GM23338 (cell line): ENCODE results near the gene PLEKHA7. TPM values are rescaled to one million over a fixed set of nuclear protein-coding genes. Genes with fewer than 3 reads are reported as not detected.

Experiments used
- ATAC-seq: fragments of 200-7000 bp; cut with Tn5 transposase; 3 replicates; pipeline ENCODE4 v1.9.1; 2020
- DNase-seq: peaks from one replicate; pipeline ENCODE4 v3.0.0-alpha.2; 2015; ENCODE audit warnings: low spot score
- H2AFZ ChIP-seq: fragments of 200-600 bp; sonication (generic); 2 replicates; pipeline ENCODE4 v1.8.0; 2016; ENCODE audit warnings: antibody characterized with exemption, mild to moderate bottlenecking, moderate library complexity
- H3F3A ChIP-seq: fragments of 200-600 bp; sonication (generic); replicated peaks from 2 replicates; pipeline ENCODE4 v1.8.0; 2017; ENCODE audit warnings: antibody characterized with exemption, mixed run types, low read depth
- H3K27ac ChIP-seq: fragments of 200-600 bp; sonication (generic); 2 replicates; pipeline ENCODE4 v1.6.1; 2016; ENCODE audit warnings: low read depth
- H3K27me3 ChIP-seq: fragments of 200-600 bp; sonication (generic); 2 replicates; pipeline ENCODE4 v1.8.0; 2016; ENCODE audit warnings: mild to moderate bottlenecking, mixed run types, moderate library complexity; ENCODE audit not compliant: insufficient read depth
- H3K36me3 ChIP-seq: fragments of 200-600 bp; sonication (generic); 2 replicates; pipeline ENCODE4 v1.8.0; 2016; ENCODE audit warnings: mild to moderate bottlenecking; ENCODE audit not compliant: insufficient read depth
- H3K4me1 ChIP-seq: fragments of 200-600 bp; sonication (generic); 2 replicates; pipeline ENCODE4 v1.8.0; 2016; ENCODE audit warnings: mild to moderate bottlenecking, moderate library complexity; ENCODE audit not compliant: insufficient read depth
- H3K4me2 ChIP-seq: fragments of 200-600 bp; sonication (generic); 2 replicates; pipeline ENCODE4 v1.7.1; 2017; ENCODE audit warnings: mixed run types
- H3K4me3 ChIP-seq: fragments of 200-600 bp; sonication (generic); 2 replicates; pipeline ENCODE4 v1.6.1; 2016; ENCODE audit warnings: mixed run types
- H3K79me2 ChIP-seq: fragments of 200-600 bp; sonication (generic); replicated peaks from 2 replicates; pipeline ENCODE4 v1.8.0; 2017; ENCODE audit warnings: mild to moderate bottlenecking; ENCODE audit not compliant: insufficient read depth
- H3K9me2 ChIP-seq: fragments of 200-600 bp; sonication (generic); 2 replicates; pipeline ENCODE4 v1.8.0; 2017; ENCODE audit not compliant: insufficient read depth
- H4K20me1 ChIP-seq: fragments of 200-600 bp; sonication (generic); replicated peaks from 2 replicates; pipeline ENCODE4 v1.8.0; 2017; ENCODE audit warnings: mild to moderate bottlenecking; ENCODE audit not compliant: insufficient read depth
- H3K27ac Mint-ChIP-seq: 2 replicates; pipeline ENCODE4 v1.8.0; 2020; ENCODE audit warnings: inconsistent platforms, mild to moderate bottlenecking, moderate library complexity, mixed read lengths
- H3K27me3 Mint-ChIP-seq: 3 replicates; pipeline ENCODE4 v1.8.0; 2022; ENCODE audit warnings: low read depth, mild to moderate bottlenecking, moderate library complexity, mixed read lengths, inconsistent platforms; ENCODE audit not compliant: insufficient read depth, poor library complexity
- H3K36me3 Mint-ChIP-seq: 3 replicates; pipeline ENCODE4 v1.8.0; 2021; ENCODE audit warnings: low read depth, mild to moderate bottlenecking, inconsistent platforms, moderate library complexity, mixed read lengths
- H3K4me1 Mint-ChIP-seq: 3 replicates; pipeline ENCODE4 v1.8.0; 2020; ENCODE audit warnings: mild to moderate bottlenecking, inconsistent platforms, mixed read lengths
- H3K4me3 Mint-ChIP-seq: 3 replicates; pipeline ENCODE4 v1.8.0; 2021; ENCODE audit warnings: moderate library complexity, mild to moderate bottlenecking, inconsistent platforms, mixed read lengths
- H3K9me3 Mint-ChIP-seq: 3 replicates; pipeline ENCODE4 v1.8.0; 2020; ENCODE audit warnings: moderate library complexity, mild to moderate bottlenecking, inconsistent platforms, mixed read lengths
- CREB1 ChIP-seq: fragments of 250-450 bp; sonication (Bioruptor Pico); IDR thresholded peaks from 2 replicates; pipeline ENCODE4 v1.5.0; 2020; ENCODE audit warnings: low read depth, mild to moderate bottlenecking, moderate library complexity
- CTCF ChIP-seq, 2 experiments: fragments of 200-600 bp in 1 of 2; sonication (generic) in 1 of 2; conservative IDR thresholded peaks; 2 replicates each; pipeline versions ENCODE4 v1.5.1 to v1.6.1; 2016 to 2017; ENCODE audit warnings: antibody characterized with exemption in 2 of 2, low read depth in 2 of 2, mild to moderate bottlenecking in 2 of 2, moderate library complexity in 1 of 2
- EZH2 ChIP-seq: fragments of 200-600 bp; sonication (generic); IDR thresholded peaks from one replicate; pipeline ENCODE4 v1.8.0; 2017; ENCODE audit warnings: antibody characterized with exemption, mild to moderate bottlenecking, low read depth; ENCODE audit not compliant: unreplicated experiment
- EZH2phosphoT487 ChIP-seq: fragments of 200-600 bp; sonication (generic); IDR thresholded peaks from one replicate; pipeline ENCODE4 v1.8.1; 2018; ENCODE audit warnings: antibody characterized with exemption; ENCODE audit not compliant: unreplicated experiment
- JUNB ChIP-seq: IDR thresholded peaks from one replicate; pipeline ENCODE4 v1.6.1; 2016; ENCODE audit warnings: antibody characterized with exemption; ENCODE audit not compliant: unreplicated experiment
- NANOG ChIP-seq: IDR thresholded peaks from 2 replicates; pipeline ENCODE4 v1.6.1; 2016; ENCODE audit warnings: antibody characterized with exemption, borderline replicate concordance
- POLR2AphosphoS5 ChIP-seq: IDR thresholded peaks from 2 replicates; pipeline ENCODE4 v1.6.1; 2016; ENCODE audit warnings: antibody characterized with exemption, low read depth
- STAT1 ChIP-seq: IDR thresholded peaks from one replicate; pipeline ENCODE4 v1.6.1; 2016; ENCODE audit warnings: antibody characterized with exemption; ENCODE audit not compliant: unreplicated experiment
- ZNF114 ChIP-seq: fragments of 250-450 bp; sonication (Bioruptor Pico); IDR thresholded peaks from 2 replicates; pipeline ENCODE4 v1.5.0; 2020; ENCODE audit warnings: mild to moderate bottlenecking, moderate library complexity
- ZNF331 ChIP-seq: fragments of 250-450 bp; sonication (Bioruptor Pico); IDR thresholded peaks from 2 replicates; pipeline ENCODE4 v1.5.0; 2020; ENCODE audit warnings: low read depth, mild to moderate bottlenecking, moderate library complexity
- polyA plus RNA-seq: library from polyadenylated mRNA; unstranded; fragments of >200 nt; fragmentation: Nextera tagmentation; extraction: Ambion mirVana; gene quantifications from 2 replicates; pipeline ENCODE4 v1.2.1, GENCODE V29; 2016
- total RNA-seq: library from RNA; depleted of rRNA; stranded (reverse); fragments of >200 nt; shearing (Covaris generic); gene quantifications from 2 replicates; pipeline ENCODE4 v1.2.3, GENCODE V29; 2014
- TF ChIP-seq, protein P1 (sequence below): IDR thresholded peaks from 2 replicates; pipeline ENCODE4 v1.6.1; 2016; ENCODE audit warnings: antibody characterized with exemption
- TF ChIP-seq, protein P2 (sequence below): fragments of 250-450 bp; sonication (Bioruptor Pico); IDR thresholded peaks from 2 replicates; pipeline ENCODE4 v1.5.0; 2020; ENCODE audit warnings: mild to moderate bottlenecking, moderate library complexity
- TF ChIP-seq, protein P3 (sequence below): IDR thresholded peaks from one replicate; pipeline ENCODE4 v1.6.1; 2018; ENCODE audit warnings: antibody characterized with exemption; ENCODE audit not compliant: unreplicated experiment

Gene PLEKHA7
- total and polyA plus RNA-seq, 2 experiments from 2014 or later = 9.7 to 15.8 TPM

DNA sequence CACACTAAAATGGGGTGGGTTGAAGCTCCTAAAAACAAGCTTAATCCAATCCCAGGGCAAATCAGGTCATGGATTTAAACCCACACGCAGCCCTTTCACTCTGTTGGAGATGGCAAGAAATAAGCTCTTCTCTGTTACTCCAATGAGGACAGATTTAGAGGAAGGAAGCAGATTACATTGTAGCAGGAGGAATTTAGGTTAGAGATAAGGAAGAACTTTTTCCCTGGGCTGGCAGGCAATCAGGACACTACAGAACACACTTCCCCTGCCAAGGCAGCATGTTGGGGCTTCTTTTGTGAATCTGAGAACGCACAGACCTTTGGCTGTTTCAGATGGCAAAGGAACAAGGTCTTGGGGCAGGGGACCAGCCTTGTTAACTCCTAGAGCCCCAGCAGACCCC, 229.5 kb downstream of the PLEKHA7 start:
- Histone ChIP-seq H3K4me1 (0 out of 2 replicates have a peak, but pooled peaks cover 1% of the 10 kb centered on the region), H3K4me3 (no peak overlapping the region), H3K36me3 (no peaks in the 10 kb centered on the region), H3F3A (no peaks in the 10 kb centered on the region), H3K4me2 (no peak overlapping the region), H4K20me1 (no peaks in the 10 kb centered on the region), H3K27ac (no peak overlapping the region), H3K79me2 (no peaks in the 10 kb centered on the region), H2AFZ (no peak overlapping the region), H3K27me3 (no peaks in the 10 kb centered on the region), H3K9me2 (no peaks in the 10 kb centered on the region)
- DNase-seq (no peak), ATAC-seq (no peak)
- TF ChIP-seq STAT1 (no peak), EZH2 (no peak), CREB1 (CRISPR knock-in tag) (no peak), JUNB (no peak), CTCF (conservative IDR thresholded peaks at IDR 0.05; ENCODE audit: low read depth in 2 of 2) (no peak), EZH2phosphoT487 (no peak), NANOG (no peak), ZNF331 (CRISPR knock-in tag) (no peak), ZNF114 (CRISPR knock-in tag) (no peak), POLR2AphosphoS5 (no peak)
- TF ChIP-seq, protein P1, sequence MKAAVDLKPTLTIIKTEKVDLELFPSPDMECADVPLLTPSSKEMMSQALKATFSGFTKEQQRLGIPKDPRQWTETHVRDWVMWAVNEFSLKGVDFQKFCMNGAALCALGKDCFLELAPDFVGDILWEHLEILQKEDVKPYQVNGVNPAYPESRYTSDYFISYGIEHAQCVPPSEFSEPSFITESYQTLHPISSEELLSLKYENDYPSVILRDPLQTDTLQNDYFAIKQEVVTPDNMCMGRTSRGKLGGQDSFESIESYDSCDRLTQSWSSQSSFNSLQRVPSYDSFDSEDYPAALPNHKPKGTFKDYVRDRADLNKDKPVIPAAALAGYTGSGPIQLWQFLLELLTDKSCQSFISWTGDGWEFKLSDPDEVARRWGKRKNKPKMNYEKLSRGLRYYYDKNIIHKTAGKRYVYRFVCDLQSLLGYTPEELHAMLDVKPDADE = no peak
- TF ChIP-seq, protein P2, sequence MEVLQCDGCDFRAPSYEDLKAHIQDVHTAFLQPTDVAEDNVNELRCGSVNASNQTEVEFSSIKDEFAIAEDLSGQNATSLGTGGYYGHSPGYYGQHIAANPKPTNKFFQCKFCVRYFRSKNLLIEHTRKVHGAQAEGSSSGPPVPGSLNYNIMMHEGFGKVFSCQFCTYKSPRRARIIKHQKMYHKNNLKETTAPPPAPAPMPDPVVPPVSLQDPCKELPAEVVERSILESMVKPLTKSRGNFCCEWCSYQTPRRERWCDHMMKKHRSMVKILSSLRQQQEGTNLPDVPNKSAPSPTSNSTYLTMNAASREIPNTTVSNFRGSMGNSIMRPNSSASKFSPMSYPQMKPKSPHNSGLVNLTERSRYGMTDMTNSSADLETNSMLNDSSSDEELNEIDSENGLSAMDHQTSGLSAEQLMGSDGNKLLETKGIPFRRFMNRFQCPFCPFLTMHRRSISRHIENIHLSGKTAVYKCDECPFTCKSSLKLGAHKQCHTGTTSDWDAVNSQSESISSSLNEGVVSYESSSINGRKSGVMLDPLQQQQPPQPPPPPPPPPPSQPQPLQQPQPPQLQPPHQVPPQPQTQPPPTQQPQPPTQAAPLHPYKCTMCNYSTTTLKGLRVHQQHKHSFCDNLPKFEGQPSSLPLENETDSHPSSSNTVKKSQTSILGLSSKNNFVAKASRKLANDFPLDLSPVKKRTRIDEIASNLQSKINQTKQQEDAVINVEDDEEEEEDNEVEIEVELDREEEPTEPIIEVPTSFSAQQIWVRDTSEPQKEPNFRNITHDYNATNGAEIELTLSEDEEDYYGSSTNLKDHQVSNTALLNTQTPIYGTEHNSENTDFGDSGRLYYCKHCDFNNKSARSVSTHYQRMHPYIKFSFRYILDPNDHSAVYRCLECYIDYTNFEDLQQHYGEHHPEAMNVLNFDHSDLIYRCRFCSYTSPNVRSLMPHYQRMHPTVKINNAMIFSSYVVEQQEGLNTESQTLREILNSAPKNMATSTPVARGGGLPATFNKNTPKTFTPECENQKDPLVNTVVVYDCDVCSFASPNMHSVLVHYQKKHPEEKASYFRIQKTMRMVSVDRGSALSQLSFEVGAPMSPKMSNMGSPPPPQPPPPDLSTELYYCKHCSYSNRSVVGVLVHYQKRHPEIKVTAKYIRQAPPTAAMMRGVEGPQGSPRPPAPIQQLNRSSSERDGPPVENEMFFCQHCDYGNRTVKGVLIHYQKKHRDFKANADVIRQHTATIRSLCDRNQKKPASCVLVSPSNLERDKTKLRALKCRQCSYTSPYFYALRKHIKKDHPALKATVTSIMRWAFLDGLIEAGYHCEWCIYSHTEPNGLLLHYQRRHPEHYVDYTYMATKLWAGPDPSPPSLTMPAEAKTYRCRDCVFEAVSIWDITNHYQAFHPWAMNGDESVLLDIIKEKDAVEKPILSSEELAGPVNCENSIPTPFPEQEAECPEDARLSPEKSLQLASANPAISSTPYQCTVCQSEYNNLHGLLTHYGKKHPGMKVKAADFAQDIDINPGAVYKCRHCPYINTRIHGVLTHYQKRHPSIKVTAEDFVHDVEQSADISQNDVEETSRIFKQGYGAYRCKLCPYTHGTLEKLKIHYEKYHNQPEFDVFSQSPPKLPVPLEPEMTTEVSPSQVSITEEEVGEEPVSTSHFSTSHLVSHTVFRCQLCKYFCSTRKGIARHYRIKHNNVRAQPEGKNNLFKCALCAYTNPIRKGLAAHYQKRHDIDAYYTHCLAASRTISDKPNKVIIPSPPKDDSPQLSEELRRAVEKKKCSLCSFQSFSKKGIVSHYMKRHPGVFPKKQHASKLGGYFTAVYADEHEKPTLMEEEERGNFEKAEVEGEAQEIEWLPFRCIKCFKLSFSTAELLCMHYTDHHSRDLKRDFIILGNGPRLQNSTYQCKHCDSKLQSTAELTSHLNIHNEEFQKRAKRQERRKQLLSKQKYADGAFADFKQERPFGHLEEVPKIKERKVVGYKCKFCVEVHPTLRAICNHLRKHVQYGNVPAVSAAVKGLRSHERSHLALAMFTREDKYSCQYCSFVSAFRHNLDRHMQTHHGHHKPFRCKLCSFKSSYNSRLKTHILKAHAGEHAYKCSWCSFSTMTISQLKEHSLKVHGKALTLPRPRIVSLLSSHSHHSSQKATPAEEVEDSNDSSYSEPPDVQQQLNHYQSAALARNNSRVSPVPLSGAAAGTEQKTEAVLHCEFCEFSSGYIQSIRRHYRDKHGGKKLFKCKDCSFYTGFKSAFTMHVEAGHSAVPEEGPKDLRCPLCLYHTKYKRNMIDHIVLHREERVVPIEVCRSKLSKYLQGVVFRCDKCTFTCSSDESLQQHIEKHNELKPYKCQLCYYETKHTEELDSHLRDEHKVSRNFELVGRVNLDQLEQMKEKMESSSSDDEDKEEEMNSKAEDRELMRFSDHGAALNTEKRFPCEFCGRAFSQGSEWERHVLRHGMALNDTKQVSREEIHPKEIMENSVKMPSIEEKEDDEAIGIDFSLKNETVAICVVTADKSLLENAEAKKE (CRISPR knock-in tag) = no peak
- TF ChIP-seq, protein P3, sequence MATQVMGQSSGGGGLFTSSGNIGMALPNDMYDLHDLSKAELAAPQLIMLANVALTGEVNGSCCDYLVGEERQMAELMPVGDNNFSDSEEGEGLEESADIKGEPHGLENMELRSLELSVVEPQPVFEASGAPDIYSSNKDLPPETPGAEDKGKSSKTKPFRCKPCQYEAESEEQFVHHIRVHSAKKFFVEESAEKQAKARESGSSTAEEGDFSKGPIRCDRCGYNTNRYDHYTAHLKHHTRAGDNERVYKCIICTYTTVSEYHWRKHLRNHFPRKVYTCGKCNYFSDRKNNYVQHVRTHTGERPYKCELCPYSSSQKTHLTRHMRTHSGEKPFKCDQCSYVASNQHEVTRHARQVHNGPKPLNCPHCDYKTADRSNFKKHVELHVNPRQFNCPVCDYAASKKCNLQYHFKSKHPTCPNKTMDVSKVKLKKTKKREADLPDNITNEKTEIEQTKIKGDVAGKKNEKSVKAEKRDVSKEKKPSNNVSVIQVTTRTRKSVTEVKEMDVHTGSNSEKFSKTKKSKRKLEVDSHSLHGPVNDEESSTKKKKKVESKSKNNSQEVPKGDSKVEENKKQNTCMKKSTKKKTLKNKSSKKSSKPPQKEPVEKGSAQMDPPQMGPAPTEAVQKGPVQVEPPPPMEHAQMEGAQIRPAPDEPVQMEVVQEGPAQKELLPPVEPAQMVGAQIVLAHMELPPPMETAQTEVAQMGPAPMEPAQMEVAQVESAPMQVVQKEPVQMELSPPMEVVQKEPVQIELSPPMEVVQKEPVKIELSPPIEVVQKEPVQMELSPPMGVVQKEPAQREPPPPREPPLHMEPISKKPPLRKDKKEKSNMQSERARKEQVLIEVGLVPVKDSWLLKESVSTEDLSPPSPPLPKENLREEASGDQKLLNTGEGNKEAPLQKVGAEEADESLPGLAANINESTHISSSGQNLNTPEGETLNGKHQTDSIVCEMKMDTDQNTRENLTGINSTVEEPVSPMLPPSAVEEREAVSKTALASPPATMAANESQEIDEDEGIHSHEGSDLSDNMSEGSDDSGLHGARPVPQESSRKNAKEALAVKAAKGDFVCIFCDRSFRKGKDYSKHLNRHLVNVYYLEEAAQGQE = no peak
- H3K9me3 Mint-ChIP-seq = no peaks in the 10 kb centered on the region
- H3K27ac Mint-ChIP-seq = no peak overlapping the region; the same call in 1 of the 2 replicates
- peaks cover 5% of the 10 kb centered on the region for H3K27me3 Mint-ChIP-seq
- peaks cover 8% of the 10 kb centered on the region for H3K4me1 Mint-ChIP-seq
- peaks cover 1% of the 10 kb centered on the region; the same call in 1 of the 3 replicates for H3K36me3 Mint-ChIP-seq
- no peak overlapping the region for H3K4me3 Mint-ChIP-seq
